ENCODE data around the gene TMED4. TPM values are rescaled to one million over a fixed set of nuclear protein-coding genes. Genes with fewer than 3 reads are reported as not detected.

The TMED4 gene
- total and polyA plus RNA-seq, 2 donors (not counting 3 experiments of a cell fraction or from before 2014, with no cell fraction given): 63.4 to 89.7 TPM

GRCh38 chr7:44569959-44570358 lies 12.1 kb downstream of the TMED4 start:
- Histone ChIP-seq H3K36me3 (ENCODE audit: control insufficient read depth in 2 of 2, extremely low read depth in 1 of 2, insufficient read depth in 2 of 2, low read length in 2 of 2) (peaks cover 37 to 51% of the 10 kb centered on the region in 2 experiments), H3K79me2 (ENCODE audit: control insufficient read depth, insufficient read depth, low read length) (peaks cover 26% of the 10 kb centered on the region), H3K4me3 (replicated peaks in 1 of 3; ENCODE audit: insufficient read depth in 1 of 3, low read depth in 1 of 3, low read length in 3 of 3) (no peak overlapping the region), H3K27ac (ENCODE audit: insufficient read depth, low read depth, low read length) (no peak overlapping the region), H3K9me3 (replicated peaks; ENCODE audit: control insufficient read depth, insufficient read depth, low read length) (no peaks in the 10 kb centered on the region), H3K9me1 (replicated peaks; ENCODE audit: control insufficient read depth, extremely low read depth, insufficient read depth, low read length) (no peaks in the 10 kb centered on the region), H3K4me1 (ENCODE audit: control insufficient read depth, extremely low read depth, insufficient read depth, low read length) (peaks cover 9% of the 10 kb centered on the region), H2AFZ (ENCODE audit: low read depth, low read length) (no peak overlapping the region), H3K4me2 (ENCODE audit: insufficient read depth, low read length) (no peak overlapping the region), H3K27me3 (ENCODE audit: control insufficient read depth in 2 of 2, insufficient read depth in 2 of 2, low read length in 2 of 2) (no peaks in the 10 kb centered on the region), H3K9ac (replicated peaks; ENCODE audit: extremely low read depth, insufficient read depth, low read length) (no peak overlapping the region), H4K20me1 (replicated peaks; ENCODE audit: control insufficient read depth, extremely low read depth, insufficient read depth, low read length) (no peaks in the 10 kb centered on the region)
- POLR2A ChIA-PET: no interaction called here
- DNase-seq (ENCODE audit: low read depth, low spot score) (no peak), FAIRE-seq (no peak)
- dilution Hi-C loops (cut with MboI; ENCODE audit: extremely low pct_ligation_motif_present, low sequenced_read_pairs) (no loop called here), intact Hi-C loops (cut with micrococcal nuclease) (loop anchor here (5.0 kb wide), 2 partner anchors 78 to 313 kb away; partner anchors contain the start of gene NUDCD3)
- no peak for TF ChIP-seq POLR2AphosphoS5 (IDR thresholded peaks at IDR 0.05; ENCODE audit: insufficient read depth, low read depth, low read length)
- TF ChIP-seq MYC (IDR thresholded peaks at IDR 0.05; ENCODE audit: low read depth, low read length): no peak
- no peak for TF ChIP-seq EZH2 (IDR thresholded peaks at IDR 0.05; ENCODE audit: borderline replicate concordance, low read depth, low read length, severe bottlenecking)
- TF ChIP-seq POLR2A (IDR thresholded peaks at IDR 0.05; ENCODE audit: low read depth, low read length): no peak
- no peak for TF ChIP-seq FOS (IDR thresholded peaks at IDR 0.05; ENCODE audit: borderline replicate concordance, insufficient read depth, low read length)
- no peak for TF ChIP-seq JUN (IDR thresholded peaks at IDR 0.05; ENCODE audit: borderline replicate concordance, insufficient read depth, insufficient read length, low read depth)
- TF ChIP-seq MAX (IDR thresholded peaks at IDR 0.05; ENCODE audit: insufficient read depth, insufficient read length): no peak
- TF ChIP-seq CTCF (IDR thresholded peaks at IDR 0.05; ENCODE audit: extremely low read depth in 1 of 2, insufficient read depth in 1 of 2, low read depth in 1 of 2, low read length in 2 of 2): no peak
- no peak for TF ChIP-seq GATA2 (IDR thresholded peaks at IDR 0.05; ENCODE audit: insufficient read depth, insufficient read length, low read depth, low read length)
- no TSS peak for BruUV-seq (replicated peaks)
- CTCF ChIA-PET: interaction anchor here (1.2 kb wide), 1 partner anchor 329 kb away, joined by 4 read pairs; no protein-coding TSS in a partner anchor
